ENCODE measurements around the gene RIPK4. TPM values are rescaled to one million over a fixed set of nuclear protein-coding genes. Genes with fewer than 3 reads are reported as not detected.

Gene RIPK4
- total and polyA plus RNA-seq, 2 of the 13 experiments (the other 11 are each of a cell fraction or from before 2014, with no cell fraction given), result 3.1 to 4.9 TPM

DNA sequence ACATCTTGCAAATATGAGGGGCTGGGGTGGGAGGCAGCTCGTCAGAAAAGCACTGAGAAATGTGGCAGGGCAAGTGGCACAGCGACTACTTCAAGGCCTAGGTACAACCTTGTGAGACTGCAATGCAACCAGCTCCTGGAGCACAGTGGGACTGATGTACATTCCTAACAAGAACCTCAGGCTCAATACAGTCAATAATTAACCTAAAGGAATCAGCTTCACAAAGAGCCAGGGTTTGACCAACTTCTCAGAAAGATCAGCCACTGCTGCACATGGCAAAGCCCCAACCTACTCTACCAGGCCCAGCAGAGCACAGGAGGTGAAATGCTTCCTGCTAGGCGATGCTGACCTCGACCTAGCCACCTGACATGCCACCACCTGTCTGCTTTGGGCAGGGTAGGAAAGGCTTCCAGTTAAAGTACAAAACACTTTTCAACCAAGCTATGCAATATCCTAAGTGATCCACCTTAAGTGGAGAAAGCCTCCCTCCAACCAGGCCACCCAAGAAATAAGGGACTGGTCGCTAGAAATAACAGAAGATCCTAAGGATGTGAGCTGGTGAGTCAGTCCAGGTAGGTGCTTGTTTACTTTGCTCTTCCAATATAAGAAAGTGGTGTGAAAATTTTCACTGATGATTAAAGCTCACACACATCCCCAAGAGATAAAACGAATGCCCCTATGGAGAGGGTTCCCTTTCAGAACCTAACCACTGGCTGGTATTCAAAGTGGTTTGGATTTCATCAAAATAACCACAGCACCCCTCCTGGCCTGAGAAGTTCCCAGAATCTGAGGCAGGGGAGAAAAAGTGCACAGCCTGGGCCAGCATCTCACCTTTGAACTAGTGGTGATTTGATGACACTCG lies 2.1 kb downstream of the RIPK4 start (continued):
- TF ChIP-seq, protein P1, sequence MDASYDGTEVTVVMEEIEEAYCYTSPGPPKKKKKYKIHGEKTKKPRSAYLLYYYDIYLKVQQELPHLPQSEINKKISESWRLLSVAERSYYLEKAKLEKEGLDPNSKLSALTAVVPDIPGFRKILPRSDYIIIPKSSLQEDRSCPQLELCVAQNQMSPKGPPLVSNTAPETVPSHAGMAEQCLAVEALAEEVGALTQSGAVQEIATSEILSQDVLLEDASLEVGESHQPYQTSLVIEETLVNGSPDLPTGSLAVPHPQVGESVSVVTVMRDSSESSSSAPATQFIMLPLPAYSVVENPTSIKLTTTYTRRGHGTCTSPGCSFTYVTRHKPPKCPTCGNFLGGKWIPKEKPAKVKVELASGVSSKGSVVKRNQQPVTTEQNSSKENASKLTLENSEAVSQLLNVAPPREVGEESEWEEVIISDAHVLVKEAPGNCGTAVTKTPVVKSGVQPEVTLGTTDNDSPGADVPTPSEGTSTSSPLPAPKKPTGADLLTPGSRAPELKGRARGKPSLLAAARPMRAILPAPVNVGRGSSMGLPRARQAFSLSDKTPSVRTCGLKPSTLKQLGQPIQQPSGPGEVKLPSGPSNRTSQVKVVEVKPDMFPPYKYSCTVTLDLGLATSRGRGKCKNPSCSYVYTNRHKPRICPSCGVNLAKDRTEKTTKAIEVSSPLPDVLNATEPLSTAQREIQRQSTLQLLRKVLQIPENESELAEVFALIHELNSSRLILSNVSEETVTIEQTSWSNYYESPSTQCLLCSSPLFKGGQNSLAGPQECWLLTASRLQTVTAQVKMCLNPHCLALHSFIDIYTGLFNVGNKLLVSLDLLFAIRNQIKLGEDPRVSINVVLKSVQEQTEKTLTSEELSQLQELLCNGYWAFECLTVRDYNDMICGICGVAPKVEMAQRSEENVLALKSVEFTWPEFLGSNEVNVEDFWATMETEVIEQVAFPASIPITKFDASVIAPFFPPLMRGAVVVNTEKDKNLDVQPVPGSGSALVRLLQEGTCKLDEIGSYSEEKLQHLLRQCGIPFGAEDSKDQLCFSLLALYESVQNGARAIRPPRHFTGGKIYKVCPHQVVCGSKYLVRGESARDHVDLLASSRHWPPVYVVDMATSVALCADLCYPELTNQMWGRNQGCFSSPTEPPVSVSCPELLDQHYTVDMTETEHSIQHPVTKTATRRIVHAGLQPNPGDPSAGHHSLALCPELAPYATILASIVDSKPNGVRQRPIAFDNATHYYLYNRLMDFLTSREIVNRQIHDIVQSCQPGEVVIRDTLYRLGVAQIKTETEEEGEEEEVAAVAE (CRISPR knock-in tag; IDR thresholded peaks at IDR 0.05; ENCODE audit: borderline replicate concordance), result no peak
- TF ChIP-seq PPARG (CRISPR knock-in tag; conservative IDR thresholded peaks at IDR 0.05), result peak; percentile 75; the same call in 1 of the 2 replicates
- no peak for TF ChIP-seq SATB2 (CRISPR knock-in tag; IDR thresholded peaks at IDR 0.05)
- TF ChIP-seq SRF (IDR thresholded peaks at IDR 0.05; ENCODE audit: low read depth, low read length), result no peak
- 0 out of 2 replicates have a peak, but pooled peaks have one; percentile 31 for TF ChIP-seq ZNF777 (CRISPR knock-in tag; IDR thresholded peaks at IDR 0.05)
- no peak for TF ChIP-seq MAFK (conservative IDR thresholded peaks at IDR 0.05 in 1 of 2, IDR thresholded peaks at IDR 0.05 in 1 of 2; ENCODE audit: low read length in 2 of 2)
- TF ChIP-seq, protein P2, sequence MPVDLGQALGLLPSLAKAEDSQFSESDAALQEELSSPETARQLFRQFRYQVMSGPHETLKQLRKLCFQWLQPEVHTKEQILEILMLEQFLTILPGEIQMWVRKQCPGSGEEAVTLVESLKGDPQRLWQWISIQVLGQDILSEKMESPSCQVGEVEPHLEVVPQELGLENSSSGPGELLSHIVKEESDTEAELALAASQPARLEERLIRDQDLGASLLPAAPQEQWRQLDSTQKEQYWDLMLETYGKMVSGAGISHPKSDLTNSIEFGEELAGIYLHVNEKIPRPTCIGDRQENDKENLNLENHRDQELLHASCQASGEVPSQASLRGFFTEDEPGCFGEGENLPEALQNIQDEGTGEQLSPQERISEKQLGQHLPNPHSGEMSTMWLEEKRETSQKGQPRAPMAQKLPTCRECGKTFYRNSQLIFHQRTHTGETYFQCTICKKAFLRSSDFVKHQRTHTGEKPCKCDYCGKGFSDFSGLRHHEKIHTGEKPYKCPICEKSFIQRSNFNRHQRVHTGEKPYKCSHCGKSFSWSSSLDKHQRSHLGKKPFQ (CRISPR knock-in tag; IDR thresholded peaks at IDR 0.05; ENCODE audit: insufficient replicate concordance), result no peak
- no peak for TF ChIP-seq ZNF747 (CRISPR knock-in tag; IDR thresholded peaks at IDR 0.05; ENCODE audit: borderline replicate concordance)
- TF ChIP-seq SKI (IDR thresholded peaks at IDR 0.05; ENCODE audit: partially characterized antibody), result no peak
- TF ChIP-seq, protein P3, sequence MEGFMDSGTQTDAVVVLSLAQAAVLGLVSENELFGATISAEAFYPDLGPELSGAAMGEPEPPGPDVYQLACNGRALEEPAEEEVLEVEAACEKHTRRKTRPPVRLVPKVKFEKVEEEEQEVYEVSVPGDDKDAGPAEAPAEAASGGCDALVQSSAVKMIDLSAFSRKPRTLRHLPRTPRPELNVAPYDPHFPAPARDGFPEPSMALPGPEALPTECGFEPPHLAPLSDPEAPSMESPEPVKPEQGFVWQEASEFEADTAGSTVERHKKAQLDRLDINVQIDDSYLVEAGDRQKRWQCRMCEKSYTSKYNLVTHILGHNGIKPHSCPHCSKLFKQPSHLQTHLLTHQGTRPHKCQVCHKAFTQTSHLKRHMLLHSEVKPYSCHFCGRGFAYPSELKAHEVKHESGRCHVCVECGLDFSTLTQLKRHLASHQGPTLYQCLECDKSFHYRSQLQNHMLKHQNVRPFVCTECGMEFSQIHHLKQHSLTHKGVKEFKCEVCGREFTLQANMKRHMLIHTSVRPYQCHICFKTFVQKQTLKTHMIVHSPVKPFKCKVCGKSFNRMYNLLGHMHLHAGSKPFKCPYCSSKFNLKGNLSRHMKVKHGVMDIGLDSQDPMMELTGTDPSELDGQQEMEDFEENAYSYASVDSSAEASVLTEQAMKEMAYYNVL (CRISPR knock-in tag; IDR thresholded peaks at IDR 0.05; ENCODE audit: borderline replicate concordance), result no peak
- TF ChIP-seq CREM (IDR thresholded peaks at IDR 0.05), result peak; percentile 8; the same call in 1 of the 2 replicates
- no peak for TF ChIP-seq CREM (CRISPR knock-in tag; IDR thresholded peaks at IDR 0.05)
- TF ChIP-seq, protein P4, sequence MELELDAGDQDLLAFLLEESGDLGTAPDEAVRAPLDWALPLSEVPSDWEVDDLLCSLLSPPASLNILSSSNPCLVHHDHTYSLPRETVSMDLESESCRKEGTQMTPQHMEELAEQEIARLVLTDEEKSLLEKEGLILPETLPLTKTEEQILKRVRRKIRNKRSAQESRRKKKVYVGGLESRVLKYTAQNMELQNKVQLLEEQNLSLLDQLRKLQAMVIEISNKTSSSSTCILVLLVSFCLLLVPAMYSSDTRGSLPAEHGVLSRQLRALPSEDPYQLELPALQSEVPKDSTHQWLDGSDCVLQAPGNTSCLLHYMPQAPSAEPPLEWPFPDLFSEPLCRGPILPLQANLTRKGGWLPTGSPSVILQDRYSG (CRISPR knock-in tag; IDR thresholded peaks at IDR 0.05), result no peak
- no peak for TF ChIP-seq ZNF749 (CRISPR knock-in tag; IDR thresholded peaks at IDR 0.05; ENCODE audit: borderline replicate concordance)
- no peak for TF ChIP-seq HDAC2 (CRISPR knock-in tag; IDR thresholded peaks at IDR 0.05)
